ENCODE data around the gene PLXNA4.

PLXNA4 gene

GRCh38 chr7:132133501-132133900 lies 442.8 kb downstream of the PLXNA4 start:
- Histone ChIP-seq H3K4me1 (ENCODE audit: control insufficient read depth in 1 of 2, insufficient read depth in 2 of 2, low read length in 2 of 2) (no peaks in the 10 kb centered on the region), H4K91ac (ENCODE audit: low read depth, low read length) (no peak overlapping the region), H4K12ac (ENCODE audit: low read depth, low read length) (no peak overlapping the region), H3K14ac (ENCODE audit: low read length) (no peak overlapping the region), H3K36me3 (ENCODE audit: control insufficient read depth in 1 of 2, insufficient read depth in 2 of 2, low read length in 2 of 2) (no peaks in the 10 kb centered on the region), H3K18ac (ENCODE audit: low read length) (no peak overlapping the region), H2AFZ (ENCODE audit: insufficient read depth, low read length, poor library complexity) (no peak overlapping the region), H3K27ac (ENCODE audit: low read depth, low read length) (no peak overlapping the region), H3K27me3 (ENCODE audit: insufficient read depth, low read length) (no peaks in the 10 kb centered on the region), H3K4me2 (ENCODE audit: low read length) (no peak overlapping the region), H3K4me3 (ENCODE audit: low read depth, low read length) (no peak overlapping the region), H3K4ac (ENCODE audit: low read depth, low read length) (no peak overlapping the region), H2AK5ac (ENCODE audit: low read length) (no peak overlapping the region), H3K79me1 (ENCODE audit: low read length) (no peaks in the 10 kb centered on the region), H3K23ac (ENCODE audit: low read length) (no peak overlapping the region), H4K8ac (ENCODE audit: low read depth, low read length) (no peak overlapping the region), H3K79me2 (ENCODE audit: control insufficient read depth, insufficient read depth, low read length, poor library complexity) (no peaks in the 10 kb centered on the region), H2BK12ac (ENCODE audit: low read length) (no peak overlapping the region), H3K9ac (ENCODE audit: low read length) (no peak overlapping the region), H3K9me3 (ENCODE audit: insufficient read depth, low read depth, low read length) (no peaks in the 10 kb centered on the region), H2BK120ac (ENCODE audit: insufficient read depth, low read length, poor library complexity) (no peak overlapping the region), H2BK5ac (ENCODE audit: low read depth, low read length, poor library complexity) (no peak overlapping the region)
- no CpG with 5 or more reads among the region's 6 CpGs for WGBS (ENCODE audit: extremely low coverage, insufficient coverage, insufficient read length)
- DNase-seq: no peak

- no peaks in the 10 kb centered on the region for H3K27me3 ChIP-seq (ENCODE audit: insufficient read depth, low read length)
- no peak overlapping the region for H2BK12ac ChIP-seq (ENCODE audit: low read length)
- H3K14ac ChIP-seq (ENCODE audit: low read length): no peak overlapping the region
- no peaks in the 10 kb centered on the region for H3K36me3 ChIP-seq (ENCODE audit: control insufficient read depth in 1 of 2, insufficient read depth in 2 of 2, low read length in 2 of 2)
- H3K4me1 ChIP-seq (ENCODE audit: control insufficient read depth in 1 of 2, insufficient read depth in 2 of 2, low read length in 2 of 2): no peaks in the 10 kb centered on the region
- H4K12ac ChIP-seq (ENCODE audit: low read depth, low read length): no peak overlapping the region
- no CpG with 5 or more reads among the region's 3 CpGs for WGBS (ENCODE audit: extremely low coverage, insufficient coverage, insufficient read length)
- H2AK5ac ChIP-seq (ENCODE audit: low read length): no peak overlapping the region
- no peak overlapping the region for H2BK5ac ChIP-seq (ENCODE audit: low read depth, low read length, poor library complexity)
- H4K91ac ChIP-seq (ENCODE audit: low read depth, low read length): no peak overlapping the region
- no peak overlapping the region for H3K27ac ChIP-seq (ENCODE audit: low read depth, low read length)
- H3K23ac ChIP-seq (ENCODE audit: low read length): no peak overlapping the region
- H3K4ac ChIP-seq (ENCODE audit: low read depth, low read length): no peak overlapping the region
- no peak overlapping the region for H3K18ac ChIP-seq (ENCODE audit: low read length)
- H3K79me2 ChIP-seq (ENCODE audit: control insufficient read depth, insufficient read depth, low read length, poor library complexity): no peaks in the 10 kb centered on the region
- H2BK120ac ChIP-seq (ENCODE audit: insufficient read depth, low read length, poor library complexity): no peak overlapping the region
- DNase-seq: no peak
- no peak overlapping the region for H4K8ac ChIP-seq (ENCODE audit: low read depth, low read length)
- H3K79me1 ChIP-seq (ENCODE audit: low read length): no peaks in the 10 kb centered on the region
- H3K9ac ChIP-seq (ENCODE audit: low read length): no peak overlapping the region
- H3K4me2 ChIP-seq (ENCODE audit: low read length): no peak overlapping the region
- H3K4me3 ChIP-seq (ENCODE audit: low read depth, low read length): no peak overlapping the region
- no peaks in the 10 kb centered on the region for H3K9me3 ChIP-seq (ENCODE audit: insufficient read depth, low read depth, low read length)
- H2AFZ ChIP-seq (ENCODE audit: insufficient read depth, low read length, poor library complexity): no peak overlapping the region
Measured at GRCh38 chr7:132131196-132131595, 445.1 kb downstream of the PLXNA4 start.

DNA sequence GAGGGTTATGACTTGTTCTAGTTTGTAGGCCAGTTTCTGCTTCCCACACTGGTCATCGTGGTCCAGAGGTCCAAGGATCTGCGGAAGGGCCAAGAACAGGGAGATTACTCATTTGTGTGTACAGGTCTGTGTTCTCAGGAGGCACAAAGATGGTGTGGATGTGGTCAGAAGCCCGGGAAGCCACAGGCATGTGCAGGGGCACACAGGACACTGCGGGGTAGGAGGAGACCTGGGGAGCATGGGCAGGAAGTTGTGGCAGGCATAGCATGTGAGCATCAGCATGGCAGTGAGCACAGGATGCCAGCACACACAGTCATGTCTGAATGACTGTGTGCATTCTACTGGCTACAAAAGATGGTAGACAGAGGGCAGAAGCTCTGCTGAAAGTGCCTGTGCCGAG lies 445.8 kb downstream of the PLXNA4 start:
- H3K4me2 ChIP-seq (ENCODE audit: low read length): no peak overlapping the region
- H4K91ac ChIP-seq (ENCODE audit: low read depth, low read length): no peak overlapping the region
- H2BK120ac ChIP-seq (ENCODE audit: insufficient read depth, low read length, poor library complexity): no peak overlapping the region
- no peaks in the 10 kb centered on the region for H3K79me2 ChIP-seq (ENCODE audit: control insufficient read depth, insufficient read depth, low read length, poor library complexity)
- no peak overlapping the region for H3K4ac ChIP-seq (ENCODE audit: low read depth, low read length)
- no peak for DNase-seq
- no CpG with 5 or more reads among the region's 5 CpGs for WGBS (ENCODE audit: extremely low coverage, insufficient coverage, insufficient read length)
- H3K9ac ChIP-seq (ENCODE audit: low read length): no peak overlapping the region
- H2BK12ac ChIP-seq (ENCODE audit: low read length): no peak overlapping the region
- no peak overlapping the region for H3K4me3 ChIP-seq (ENCODE audit: low read depth, low read length)
- H3K14ac ChIP-seq (ENCODE audit: low read length): no peak overlapping the region
- no peaks in the 10 kb centered on the region for H3K4me1 ChIP-seq (ENCODE audit: control insufficient read depth in 1 of 2, insufficient read depth in 2 of 2, low read length in 2 of 2)
- H3K27ac ChIP-seq (ENCODE audit: low read depth, low read length): no peak overlapping the region
- H4K12ac ChIP-seq (ENCODE audit: low read depth, low read length): no peak overlapping the region
- no peaks in the 10 kb centered on the region for H3K79me1 ChIP-seq (ENCODE audit: low read length)
- no peak overlapping the region for H3K18ac ChIP-seq (ENCODE audit: low read length)
- no peak overlapping the region for H2AFZ ChIP-seq (ENCODE audit: insufficient read depth, low read length, poor library complexity)
- H3K9me3 ChIP-seq (ENCODE audit: insufficient read depth, low read depth, low read length): no peaks in the 10 kb centered on the region
- no peak overlapping the region for H2BK5ac ChIP-seq (ENCODE audit: low read depth, low read length, poor library complexity)
- no peaks in the 10 kb centered on the region for H3K27me3 ChIP-seq (ENCODE audit: insufficient read depth, low read length)
- no peaks in the 10 kb centered on the region for H3K36me3 ChIP-seq (ENCODE audit: control insufficient read depth in 1 of 2, insufficient read depth in 2 of 2, low read length in 2 of 2)
- no peak overlapping the region for H3K23ac ChIP-seq (ENCODE audit: low read length)
- no peak overlapping the region for H2AK5ac ChIP-seq (ENCODE audit: low read length)
- H4K8ac ChIP-seq (ENCODE audit: low read depth, low read length): no peak overlapping the region

DNA sequence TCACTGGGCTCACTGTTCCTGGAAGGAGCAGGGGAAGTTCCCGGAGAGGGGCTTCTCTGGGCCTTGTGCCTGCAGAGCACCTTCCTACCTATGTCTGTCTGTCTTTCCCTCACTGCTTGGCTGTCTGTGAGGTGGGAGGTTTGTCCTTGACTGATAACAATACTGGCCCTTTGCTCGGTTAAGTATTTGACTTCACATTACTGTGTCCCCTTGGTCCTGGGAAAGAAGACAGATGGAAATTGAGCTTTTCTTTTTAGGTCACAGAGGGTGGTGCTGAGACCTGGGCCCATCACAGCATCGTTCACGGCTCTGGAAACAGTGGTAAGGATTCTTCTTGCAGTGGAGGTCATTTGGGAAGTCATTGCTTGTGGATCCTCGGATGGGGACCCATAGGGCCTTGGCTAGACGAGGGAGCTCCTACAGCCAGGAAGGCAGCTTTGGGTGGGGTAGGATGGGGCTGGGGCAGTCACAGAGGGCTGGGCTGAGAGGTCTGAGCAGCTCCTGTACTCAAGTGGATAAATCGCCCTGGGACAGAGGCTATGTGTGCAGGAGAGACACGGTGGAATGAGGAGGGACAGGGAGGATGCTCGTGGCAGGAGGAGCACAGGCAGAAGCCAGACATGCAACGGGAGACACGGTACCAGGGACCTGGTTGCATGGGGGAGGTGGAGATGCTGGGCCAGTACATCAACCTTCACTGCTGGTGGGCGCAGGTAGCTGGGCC lies 450.2 kb downstream of the PLXNA4 start:
- H3K27me3 ChIP-seq (ENCODE audit: insufficient read depth, low read length): no peaks in the 10 kb centered on the region
- H3K9ac ChIP-seq (ENCODE audit: low read length): no peak overlapping the region
- no peak overlapping the region for H3K27ac ChIP-seq (ENCODE audit: low read depth, low read length)
- H2AFZ ChIP-seq (ENCODE audit: insufficient read depth, low read length, poor library complexity): no peak overlapping the region
- H2AK5ac ChIP-seq (ENCODE audit: low read length): no peak overlapping the region
- H3K79me2 ChIP-seq (ENCODE audit: control insufficient read depth, insufficient read depth, low read length, poor library complexity): no peaks in the 10 kb centered on the region
- DNase-seq: no peak
- H3K18ac ChIP-seq (ENCODE audit: low read length): no peak overlapping the region
- no peak overlapping the region for H3K4me2 ChIP-seq (ENCODE audit: low read length)
- H3K4ac ChIP-seq (ENCODE audit: low read depth, low read length): no peak overlapping the region
- H3K4me3 ChIP-seq (ENCODE audit: low read depth, low read length): no peak overlapping the region
- H3K4me1 ChIP-seq (ENCODE audit: control insufficient read depth in 1 of 2, insufficient read depth in 2 of 2, low read length in 2 of 2): no peaks in the 10 kb centered on the region
- no peak overlapping the region for H4K12ac ChIP-seq (ENCODE audit: low read depth, low read length)
- no peak overlapping the region for H2BK12ac ChIP-seq (ENCODE audit: low read length)
- no peaks in the 10 kb centered on the region for H3K79me1 ChIP-seq (ENCODE audit: low read length)
- no peaks in the 10 kb centered on the region for H3K9me3 ChIP-seq (ENCODE audit: insufficient read depth, low read depth, low read length)
- H4K91ac ChIP-seq (ENCODE audit: low read depth, low read length): no peak overlapping the region
- H3K23ac ChIP-seq (ENCODE audit: low read length): no peak overlapping the region
- H3K14ac ChIP-seq (ENCODE audit: low read length): no peak overlapping the region
- no CpG with 5 or more reads among the region's 12 CpGs for WGBS (ENCODE audit: extremely low coverage, insufficient coverage, insufficient read length)
- no peak overlapping the region for H2BK5ac ChIP-seq (ENCODE audit: low read depth, low read length, poor library complexity)
- no peaks in the 10 kb centered on the region for H3K36me3 ChIP-seq (ENCODE audit: control insufficient read depth in 1 of 2, insufficient read depth in 2 of 2, low read length in 2 of 2)
- H2BK120ac ChIP-seq (ENCODE audit: insufficient read depth, low read length, poor library complexity): no peak overlapping the region
- no peak overlapping the region for H4K8ac ChIP-seq (ENCODE audit: low read depth, low read length)

Data from trophoblast cell (in vitro differentiated cells and primary cell).